Fibroblast of gingiva (primary cell): ENCODE measurements around the gene ADAMTS10.
"Not testable (repeated sequence)": the region's sequence is repeated elsewhere in the genome, so short reads cannot be mapped to it uniquely, and the experiment has no call there.

Experiments
- DNase-seq: peaks from one replicate; pipeline ENCODE4 v3.0.0-alpha.2; 2011; ENCODE audit warnings: low read depth

The ADAMTS10 gene

DNA sequence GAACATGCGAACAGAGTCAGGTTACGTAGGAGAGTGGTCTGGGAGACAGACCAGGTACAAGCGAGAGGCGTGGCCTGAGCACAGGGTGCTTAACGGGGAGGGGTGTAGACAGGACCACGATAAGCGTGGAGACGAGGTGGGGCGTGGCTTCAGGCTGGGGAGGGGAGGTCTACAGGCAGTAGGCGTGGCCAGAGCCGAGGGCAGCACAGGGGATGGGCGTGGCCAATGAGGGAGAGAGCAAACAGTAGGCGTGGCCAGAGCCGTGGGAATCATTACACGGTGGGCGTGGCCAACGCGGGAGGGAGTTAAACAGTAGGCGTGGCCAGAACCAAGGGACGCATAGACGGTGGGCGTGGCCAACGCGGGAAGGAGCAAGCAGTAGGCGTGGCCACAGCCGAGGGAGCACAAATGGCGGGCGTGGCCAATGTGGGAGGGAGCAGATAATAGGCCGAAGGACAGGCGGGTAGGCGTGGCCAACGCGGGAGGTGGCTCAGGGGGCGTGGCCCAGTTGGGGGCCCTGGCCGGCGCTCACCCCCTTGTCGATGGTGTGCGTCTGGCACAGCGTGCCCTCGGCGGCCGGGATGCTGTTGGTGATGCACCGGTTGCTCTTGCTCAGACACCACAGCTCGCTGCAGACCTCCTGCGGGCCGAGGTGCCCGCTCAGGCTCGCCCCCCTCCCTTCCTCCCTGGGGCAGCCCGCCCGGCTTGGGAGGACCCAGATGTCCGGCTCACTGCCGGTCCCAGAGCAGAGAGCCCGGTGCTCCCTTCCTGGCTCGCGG, 18.1 kb downstream of the ADAMTS10 start:
- peak; percentile 29 for DNase-seq

DNA sequence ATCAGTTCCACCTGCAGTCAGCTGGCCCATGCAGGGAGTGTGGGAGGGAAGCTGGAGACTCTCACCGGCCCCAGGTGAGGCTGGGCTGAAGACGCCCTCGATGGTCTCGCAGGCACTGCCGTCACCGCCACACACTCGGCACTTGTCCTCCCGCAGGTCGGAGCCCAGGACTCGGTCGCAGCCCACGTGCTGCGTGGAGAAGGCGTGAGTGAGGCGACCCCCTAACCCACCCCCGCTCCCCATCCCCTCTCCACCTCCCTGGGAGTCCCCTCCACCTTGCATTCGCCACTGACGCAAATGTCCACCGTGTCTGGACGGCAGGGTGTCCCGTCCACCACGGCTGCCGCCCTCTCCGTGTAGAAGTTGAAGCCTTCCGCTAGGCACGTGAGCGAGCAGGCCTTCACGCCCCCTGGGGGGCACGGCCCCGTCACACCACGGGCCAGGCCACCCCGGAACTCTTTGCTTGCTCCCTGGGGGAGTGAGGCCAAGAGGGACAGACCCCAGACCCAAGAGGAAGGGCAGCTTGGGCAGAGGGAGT, 21.3 kb downstream of the ADAMTS10 start:
- no peak for DNase-seq

DNA sequence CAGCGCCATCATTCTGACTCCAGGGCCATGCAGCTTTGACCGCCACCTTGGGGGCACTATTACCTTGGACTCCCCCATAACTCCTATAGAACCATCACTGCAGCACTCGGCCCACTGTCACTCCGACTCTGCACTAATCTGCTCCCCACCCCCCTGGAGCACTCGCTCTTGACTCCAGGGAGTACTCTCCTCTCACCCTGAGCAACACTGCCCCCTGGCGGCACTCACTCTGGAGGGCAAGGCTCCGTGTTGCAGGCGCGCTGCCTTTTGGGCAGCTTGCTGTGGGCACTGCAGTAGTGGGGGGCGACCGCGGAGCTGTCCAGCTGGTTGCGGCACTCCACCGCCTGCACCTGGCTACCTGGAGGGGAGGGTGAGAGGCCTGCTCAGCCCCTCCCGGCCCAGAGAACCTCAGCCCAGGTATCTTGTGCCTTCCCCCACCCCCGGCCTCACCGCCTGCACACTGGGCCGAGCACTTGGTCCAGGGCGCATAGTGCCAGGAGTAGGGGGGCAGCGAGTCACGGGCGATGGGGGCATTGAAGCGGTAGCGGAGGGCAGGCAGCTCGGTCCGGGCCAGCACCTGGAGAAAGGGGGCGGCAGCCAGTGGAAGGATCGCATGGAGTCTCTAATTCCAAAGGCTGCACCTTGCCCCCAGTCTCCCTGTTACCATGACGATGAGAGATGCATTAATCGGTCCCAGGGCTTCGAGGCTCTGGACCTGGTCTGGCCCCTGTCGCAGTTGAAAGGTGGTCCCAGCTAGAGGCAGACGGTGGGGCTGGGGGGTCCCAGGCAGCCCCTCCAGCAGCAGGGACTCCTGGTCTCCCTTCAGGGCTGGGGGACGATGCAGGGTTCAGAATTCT, 24.4 kb downstream of the ADAMTS10 start:
- DNase-seq: no peak

DNA sequence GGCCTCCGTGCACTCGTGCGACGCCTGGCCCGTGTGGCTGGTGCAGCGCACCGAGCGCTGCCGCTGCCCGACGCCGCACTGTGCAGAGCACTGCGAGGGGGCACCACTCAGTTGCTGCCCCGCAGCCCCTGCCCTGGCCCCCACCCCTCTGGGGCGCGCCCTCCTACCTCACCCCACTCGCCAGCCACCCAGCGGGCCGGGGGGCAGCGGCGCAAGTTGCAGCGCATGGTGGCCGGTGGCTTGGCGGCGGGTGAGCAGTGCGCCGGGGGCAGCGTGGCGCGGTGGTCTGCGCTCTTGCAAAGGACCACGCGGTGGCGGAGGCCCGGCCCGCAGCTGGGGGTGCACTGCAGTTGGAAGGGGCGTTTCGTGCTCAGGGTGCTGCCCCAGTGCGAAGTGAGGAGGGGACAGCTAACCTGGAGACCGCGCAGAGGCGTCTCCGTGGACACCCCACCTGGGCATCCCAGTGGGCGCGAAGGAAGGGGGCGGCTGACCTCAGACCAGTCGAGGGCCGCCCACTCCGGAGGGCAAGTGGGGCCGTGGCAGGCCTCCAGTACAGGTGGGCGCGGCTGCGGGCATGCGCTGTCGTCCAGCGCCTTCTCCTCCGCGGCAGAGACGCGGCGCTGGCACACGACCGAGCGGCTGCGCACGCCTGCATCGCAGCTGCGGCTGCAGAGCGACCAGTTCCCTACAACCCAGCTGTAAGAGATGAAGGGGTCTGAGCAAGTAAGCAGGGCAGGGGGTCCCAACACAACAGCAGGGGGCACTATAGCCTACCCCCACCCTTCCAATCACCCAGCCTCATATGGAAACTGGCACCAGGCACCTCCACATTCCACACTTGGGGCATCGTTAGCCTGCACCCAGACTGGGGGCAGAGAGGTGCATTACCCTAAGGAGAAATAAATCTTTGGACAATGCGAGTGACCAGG, 25.3 kb downstream of the ADAMTS10 start:
- DNase-seq: no peak

DNA sequence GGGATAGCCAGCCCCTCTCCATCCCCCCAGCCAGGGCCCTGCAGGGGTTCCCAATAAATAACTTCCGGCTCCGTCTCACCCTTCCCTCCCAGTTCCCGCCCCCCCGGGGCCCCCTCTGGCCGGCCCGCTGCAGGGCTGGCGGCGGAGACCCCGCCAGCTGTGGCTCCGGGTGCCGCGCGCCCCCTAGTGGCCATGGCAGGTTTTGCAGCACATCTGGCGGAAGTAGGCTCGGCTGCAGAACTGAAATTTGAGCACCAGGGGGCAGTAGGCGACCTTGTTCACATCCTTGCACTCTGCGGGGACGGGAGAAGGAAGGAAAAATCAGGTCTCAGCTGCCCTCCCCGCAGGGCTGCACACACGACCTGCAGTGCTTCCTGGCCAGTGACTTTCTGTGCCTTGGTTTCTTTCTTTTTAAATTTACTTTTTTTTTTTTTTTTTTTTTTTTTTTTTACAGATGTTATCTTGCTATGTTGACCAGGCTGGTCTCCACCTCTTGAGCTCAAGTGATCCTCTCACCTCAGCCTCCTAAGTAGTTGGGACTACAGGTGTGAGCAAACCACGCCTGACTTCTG, 29.7 kb downstream of the ADAMTS10 start:
- peak; percentile 50 for DNase-seq

DNA sequence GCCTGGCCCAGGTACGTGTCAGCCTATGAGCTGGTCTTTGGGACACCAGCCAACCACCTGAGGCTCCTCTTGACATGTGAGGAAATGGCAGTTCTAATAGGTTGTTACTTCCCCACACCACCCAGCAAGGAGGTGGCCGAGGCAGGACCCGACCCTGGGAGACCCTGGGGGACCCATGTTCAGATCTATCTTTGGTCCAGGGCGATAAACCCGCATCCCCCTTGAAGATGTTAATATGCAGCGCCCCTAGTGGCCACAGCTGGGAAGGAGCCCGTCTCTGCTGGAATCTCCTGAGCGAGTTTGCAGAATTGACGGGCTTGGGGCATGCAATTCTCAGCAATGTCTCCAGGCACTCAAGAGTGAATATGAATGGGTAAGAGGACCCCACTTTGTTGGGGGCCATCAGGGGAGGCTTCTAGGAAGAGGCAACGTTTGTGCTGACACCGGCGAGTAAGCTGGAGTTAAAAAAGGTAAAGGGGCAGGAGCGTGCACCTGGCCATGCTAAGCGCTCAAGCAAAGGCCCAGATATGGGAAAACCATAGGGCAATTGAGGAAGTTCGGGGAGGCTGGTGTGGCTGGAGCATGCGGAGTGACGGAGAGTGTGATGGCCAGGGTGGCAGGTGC, 31.8 kb downstream of the ADAMTS10 start:
- DNase-seq: peak; percentile 25

DNA sequence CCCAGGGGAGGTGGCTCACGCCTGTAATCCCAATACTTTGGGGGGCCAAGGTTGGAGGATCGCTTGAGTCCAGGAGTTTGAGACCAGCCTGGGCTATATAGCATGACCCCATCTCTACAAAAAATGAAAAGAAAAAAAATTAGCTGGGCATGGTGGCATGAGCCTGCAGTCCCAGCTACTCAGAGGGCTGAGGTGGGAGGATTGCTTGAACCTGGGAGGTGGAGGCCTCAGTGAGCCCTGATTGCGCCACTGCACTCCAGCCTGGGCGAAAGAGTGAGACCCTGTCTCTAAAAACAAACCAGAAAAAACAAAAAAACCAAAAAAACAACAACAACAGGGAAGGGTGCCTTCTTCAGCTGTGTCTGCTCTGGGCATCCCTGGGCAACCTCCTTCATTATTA, 32.8 kb downstream of the ADAMTS10 start:
- DNase-seq: no peak

DNA sequence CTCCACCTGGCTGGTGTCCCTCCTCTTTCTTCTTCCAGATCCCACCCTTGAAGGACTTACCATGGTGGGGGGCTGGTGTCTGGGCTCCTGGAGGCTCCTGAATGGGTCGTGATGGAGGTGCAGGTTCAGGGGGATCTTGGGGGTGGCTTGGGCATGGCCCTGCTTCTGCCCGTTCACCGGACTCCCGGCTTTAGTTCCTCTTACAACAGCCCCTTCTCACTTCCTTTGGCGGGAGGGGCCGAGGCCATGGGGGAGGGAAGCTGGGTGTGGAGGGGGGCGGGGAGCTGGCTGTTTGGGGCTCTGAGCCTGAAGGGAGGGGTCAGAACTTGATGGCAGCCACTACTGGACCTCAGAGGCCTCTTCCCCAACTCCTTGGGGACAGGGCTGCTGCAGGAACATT, 33.3 kb downstream of the ADAMTS10 start, which contains the start of gene MYO1F:
Gene MYO1F, minus strand, starts transcription at position 196 of the 400 bp plus-strand sequence. Its CDS starts 133 bp downstream, at position 63.
- no peak for DNase-seq

DNA sequence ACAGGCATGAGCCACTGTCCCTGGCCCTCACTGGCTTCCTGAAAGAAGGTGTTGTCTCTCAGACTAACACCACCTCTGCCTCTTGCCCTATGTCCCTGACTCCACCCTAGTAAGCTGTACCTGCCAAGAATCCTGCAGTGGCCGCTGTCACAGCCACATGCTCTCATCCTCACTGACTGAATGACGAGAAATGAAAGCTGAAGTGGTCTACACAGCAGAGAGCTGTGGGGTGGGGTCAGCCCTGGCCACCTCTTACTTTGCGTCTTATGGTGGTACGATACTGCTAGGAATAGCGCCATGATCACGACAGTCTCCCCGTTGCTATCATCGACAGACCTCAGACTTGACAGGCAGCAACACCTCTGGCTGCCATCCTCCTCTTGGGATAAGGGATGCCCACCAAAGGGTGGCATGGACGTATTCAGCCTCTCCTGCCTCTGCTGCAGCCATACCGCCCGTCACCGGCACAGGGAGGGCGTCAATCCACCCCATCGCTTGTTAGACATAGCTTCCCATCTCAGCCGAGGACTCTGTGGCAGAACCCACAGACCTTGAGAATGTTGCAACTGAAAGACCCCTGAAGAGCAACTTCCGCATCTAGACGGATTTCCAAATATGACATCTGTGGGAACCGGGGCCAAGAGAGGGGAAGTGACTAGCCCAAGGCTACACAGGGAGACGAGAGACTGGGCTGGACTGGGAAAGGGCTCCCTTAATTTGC, 34.1 kb downstream of the ADAMTS10 start:
- DNase-seq: no peak

DNA sequence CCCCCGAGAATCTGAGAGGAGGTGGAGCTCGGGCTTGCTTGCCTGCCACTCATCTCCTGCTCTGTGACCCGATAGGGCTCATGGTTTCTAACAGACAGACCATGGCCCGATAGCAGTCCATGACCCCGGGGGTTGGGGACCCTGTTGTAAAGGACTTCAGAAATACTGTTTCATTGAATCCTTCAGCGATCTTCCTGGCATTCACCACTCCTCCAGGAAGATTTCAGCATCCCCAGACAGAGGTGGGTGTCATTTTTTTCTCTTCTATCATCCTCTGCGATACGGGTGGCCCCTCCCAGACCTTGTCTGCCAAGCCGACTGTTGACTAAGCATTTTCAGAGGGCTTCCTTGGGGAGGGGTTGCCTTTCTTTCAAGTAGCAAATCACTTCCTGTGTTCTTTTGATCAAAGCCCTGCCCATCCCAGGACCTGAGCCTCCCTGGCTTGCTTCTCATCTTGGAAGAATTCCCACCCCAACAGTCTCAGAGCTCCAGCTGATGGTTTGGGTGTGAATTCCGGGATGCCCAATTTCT, 35.0 kb downstream of the ADAMTS10 start:
- no peak for DNase-seq

DNA sequence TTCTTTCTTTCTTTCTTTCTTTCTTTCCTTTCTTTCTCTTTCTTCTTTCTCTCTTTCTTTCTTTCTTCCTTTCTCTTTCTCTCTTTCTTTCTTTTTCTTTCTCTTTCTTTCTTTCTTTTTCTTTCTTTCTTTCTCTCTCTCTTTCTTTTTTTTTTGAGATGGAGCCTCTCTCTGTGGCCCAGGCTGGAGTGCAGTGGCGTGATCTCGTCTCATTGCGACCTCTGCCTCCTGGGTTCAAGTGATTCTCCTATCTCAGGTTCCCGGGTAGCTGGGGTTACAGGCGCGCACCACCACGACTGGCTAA, 35.9 kb downstream of the ADAMTS10 start:
- DNase-seq: not testable (repeated sequence)

DNA sequence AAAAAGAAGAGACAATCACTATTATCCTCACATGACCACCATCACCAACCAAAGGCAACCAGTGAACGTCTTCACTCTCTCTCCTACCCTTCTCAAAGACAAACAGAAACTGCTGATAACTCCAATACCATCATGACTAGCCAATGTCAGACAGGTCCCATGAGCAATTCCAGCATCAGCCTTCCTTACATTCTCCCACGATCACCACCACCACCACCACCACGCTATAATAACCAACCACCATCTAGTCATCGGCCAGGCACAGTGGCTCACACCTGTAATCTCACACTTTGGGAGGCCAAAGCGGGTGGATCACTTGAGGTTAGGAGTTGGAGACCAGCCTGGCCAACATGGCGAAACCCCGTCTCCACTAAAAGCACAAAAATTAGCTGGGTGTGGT, 37.2 kb downstream of the ADAMTS10 start:
- no peak for DNase-seq

DNA sequence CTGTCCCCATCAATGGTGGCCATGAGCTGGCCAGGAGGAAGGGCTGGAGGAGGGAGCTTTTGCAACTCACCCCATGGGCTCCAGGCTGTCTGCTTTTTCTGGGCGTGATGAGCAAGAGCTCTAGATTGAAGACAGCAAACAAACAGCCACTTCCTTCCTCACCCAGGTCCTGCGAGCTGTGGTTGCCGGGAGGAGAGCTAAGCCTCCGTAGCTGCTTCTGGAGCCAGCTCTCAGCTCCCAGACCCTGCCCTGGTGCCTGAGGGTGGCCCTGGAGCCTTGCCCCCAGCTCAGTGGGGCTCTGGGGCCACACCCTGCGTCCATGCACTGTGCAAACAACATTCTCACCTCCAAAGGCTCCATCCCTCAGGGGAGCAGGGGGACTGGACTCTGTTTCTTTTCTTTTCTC, 39.5 kb downstream of the ADAMTS10 start:
- DNase-seq: peak; percentile 12

DNA sequence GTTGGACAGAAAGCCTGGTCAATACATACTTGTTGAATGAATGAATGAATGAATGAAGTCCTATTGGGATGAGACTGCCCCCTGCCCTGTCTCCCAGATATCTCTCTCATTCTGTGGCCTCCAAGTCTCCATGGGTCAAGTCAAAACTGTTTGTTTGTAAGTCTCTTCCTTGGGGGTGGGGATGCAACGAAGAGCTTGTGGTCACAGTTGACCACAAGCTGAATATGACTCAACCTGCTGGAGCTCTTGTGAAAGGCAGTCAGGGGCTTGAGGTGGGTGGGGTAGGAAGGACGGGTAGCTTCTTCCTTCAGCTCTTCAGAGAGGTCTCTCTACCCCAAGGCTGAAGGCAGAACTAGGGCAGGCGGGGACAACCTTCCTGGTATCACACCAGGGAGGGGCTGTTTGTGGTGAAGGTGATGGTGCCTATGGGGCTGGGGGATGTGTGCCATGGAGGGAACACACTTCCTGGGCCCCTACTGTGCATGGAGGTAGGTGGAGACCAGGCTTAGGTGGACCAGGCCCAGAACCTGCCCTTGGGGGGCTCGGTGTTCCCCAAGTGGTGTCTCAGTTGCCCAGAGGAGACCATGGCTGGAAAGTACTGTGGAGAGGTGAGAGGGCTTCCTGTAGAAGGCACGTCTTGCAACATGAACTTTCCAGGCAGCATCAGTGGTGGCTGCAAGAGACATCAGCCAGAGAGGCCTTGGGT, 41.3 kb downstream of the ADAMTS10 start:
- peak; percentile 84 for DNase-seq

DNA sequence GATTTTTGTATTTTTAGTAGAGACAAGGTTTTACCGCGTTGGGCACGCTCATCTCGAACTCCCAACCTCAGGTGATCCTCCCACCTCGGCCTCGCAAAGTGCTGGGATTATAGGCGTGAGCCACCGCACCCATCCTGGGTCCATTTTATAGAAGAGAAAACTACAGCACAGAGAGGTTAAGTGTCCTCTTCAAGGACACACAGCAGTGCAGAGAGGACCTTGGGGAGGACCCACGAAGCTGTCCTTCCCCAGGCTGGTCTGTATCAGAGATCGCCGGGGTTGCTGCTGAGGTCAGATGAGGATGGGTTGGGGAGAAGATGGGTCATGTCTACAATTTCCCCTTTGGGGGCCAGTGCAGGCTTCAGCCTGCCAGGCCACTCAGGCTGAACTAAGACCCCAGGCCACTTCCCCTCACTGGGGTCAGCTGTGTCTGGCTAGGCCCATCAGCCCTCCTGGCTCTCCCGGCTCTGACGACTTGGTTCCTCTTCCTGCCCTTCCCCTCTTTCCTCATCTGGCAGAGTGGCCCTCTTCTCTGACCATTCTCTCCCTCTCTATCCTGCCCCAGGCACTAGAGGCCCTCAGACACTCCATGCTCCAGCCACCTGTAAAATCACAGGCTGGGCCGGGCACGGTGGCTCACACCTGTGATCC, 42.9 kb downstream of the ADAMTS10 start:
- no peak for DNase-seq

DNA sequence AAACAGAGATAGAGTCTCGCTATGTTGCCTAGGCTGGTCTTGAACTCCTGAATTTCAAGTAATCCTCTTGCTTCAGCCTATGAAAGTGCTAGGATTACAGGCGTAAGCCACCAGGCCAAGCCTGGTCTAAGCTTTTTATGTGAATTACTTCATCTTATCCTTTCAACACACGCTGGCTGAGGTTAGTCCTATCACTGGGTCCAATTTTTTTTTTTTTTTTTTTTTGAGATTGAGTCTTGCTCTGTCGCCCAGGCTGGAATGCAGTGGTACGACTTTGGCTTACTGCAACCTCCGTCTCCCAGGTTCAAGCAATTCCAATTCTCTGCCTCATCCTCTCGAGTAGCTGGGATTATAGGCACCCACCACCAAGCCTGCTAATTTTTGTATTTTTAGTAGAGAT, 43.7 kb downstream of the ADAMTS10 start:
- no peak for DNase-seq

DNA sequence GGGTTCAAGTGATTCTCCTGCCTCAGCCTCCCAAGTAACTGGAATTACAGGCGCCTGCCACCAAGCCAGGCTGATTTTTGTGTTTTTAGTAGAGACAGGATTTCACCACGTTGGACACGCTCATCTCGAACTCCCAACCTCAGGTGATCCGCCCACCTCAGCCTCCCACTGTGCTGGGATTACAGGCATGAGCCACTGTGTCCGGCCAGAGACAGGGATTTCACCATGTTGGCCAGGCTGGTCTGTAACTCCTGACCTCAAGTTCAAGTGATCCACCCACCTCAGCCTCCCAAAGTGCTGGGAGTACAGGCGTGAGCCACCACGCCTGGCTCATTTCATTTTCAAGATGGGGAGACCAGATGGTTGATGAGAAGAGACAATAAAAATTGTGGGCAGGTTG, 45.6 kb downstream of the ADAMTS10 start:
- not testable (repeated sequence) for DNase-seq

DNA sequence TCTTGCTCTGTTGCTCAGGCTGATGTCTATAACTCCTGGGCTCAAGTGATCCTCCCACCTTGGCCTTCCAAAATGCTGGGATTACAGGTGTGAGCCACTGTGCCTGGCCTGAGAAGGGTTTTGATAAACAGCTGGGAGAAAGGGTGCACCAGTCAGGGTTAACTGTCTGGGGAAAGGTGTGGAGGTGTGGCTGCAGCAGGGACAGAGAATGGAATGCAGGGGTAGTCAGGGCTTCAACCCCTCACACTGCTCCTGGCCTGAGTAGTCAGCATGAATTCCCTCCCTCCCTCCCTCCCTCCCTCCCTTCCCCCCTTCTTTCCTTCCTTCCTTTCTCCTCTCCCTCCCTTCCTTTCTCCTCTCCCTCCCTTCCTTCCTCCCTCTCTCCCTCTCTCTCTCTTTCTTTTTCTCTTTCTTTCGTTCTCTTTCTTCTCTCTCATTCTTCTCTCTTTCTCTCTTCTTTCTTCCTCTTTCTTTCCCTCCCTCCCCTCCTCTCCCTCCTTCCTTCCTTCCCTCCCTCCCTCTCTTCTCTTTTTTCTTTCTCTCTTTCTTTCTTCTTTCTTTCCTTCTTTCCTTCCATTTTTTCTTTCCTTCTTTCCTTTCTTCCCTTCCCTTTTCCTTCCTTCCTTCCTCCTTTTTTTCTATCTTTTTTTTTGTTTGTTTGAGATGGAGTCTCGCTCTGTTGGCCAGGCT, 49.3 kb downstream of the ADAMTS10 start:
- no peak for DNase-seq
